AG04450 (cell line): Measurements from ENCODE around the gene KCNAB3. TPM values are rescaled to one million over a fixed set of nuclear protein-coding genes. Genes with fewer than 3 reads are reported as not detected.

ENCODE experiments used
- CTCF ChIA-PET: fragments of 300-600, 350-600 bp; formaldehyde crosslinking; extraction: SDS; loops from one replicate; lab custom pipeline; 2022; ENCODE audit warnings: antibody characterized with exemption, inconsistent platforms; lab: Charles Lee
- POLR2A ChIA-PET: fragments of 350-600 bp; formaldehyde crosslinking; extraction: SDS; loops from one replicate; lab custom pipeline; 2021; ENCODE audit warnings: antibody characterized with exemption, inconsistent platforms; lab: Yijun Ruan, JAX
- DNase-seq: peaks from one replicate; pipeline ENCODE4 v3.0.0-alpha.2; 2011; ENCODE audit warnings: low read depth, low spot score
- H3K27ac ChIP-seq: one replicate; pipeline ENCODE4 v1.5.1; 2012; ENCODE audit warnings: low read depth, low read length, control low read depth
- H3K27me3 ChIP-seq: one replicate; pipeline ENCODE4 v1.6.0; 2012; ENCODE audit warnings: low read length; ENCODE audit not compliant: control insufficient read depth, insufficient read depth
- H3K4me3 ChIP-seq: 2 replicates; pipeline ENCODE4 v1.5.1; 2011; ENCODE audit warnings: mild to moderate bottlenecking, low read depth, low read length, control low read depth
- H3K9me3 ChIP-seq: 2 replicates; pipeline ENCODE4 v1.5.1; 2012; ENCODE audit warnings: low read length; ENCODE audit not compliant: control insufficient read depth, insufficient read depth
- polyA plus RNA-seq: library from polyadenylated mRNA; depleted of rRNA; stranded (reverse); fragments of >200 nt; gene quantifications from 2 replicates; pipeline ENCODE4 v1.2.3, GENCODE V29; 2011
- TF ChIP-seq, protein P1 (sequence below): IDR thresholded peaks from 2 replicates; pipeline ENCODE4 v1.5.1; 2011; ENCODE audit warnings: low read depth, low read length, control low read depth, inconsistent platforms

Gene KCNAB3
- polyA plus RNA-seq, 1 experiment, result 2.2 TPM

DNA sequence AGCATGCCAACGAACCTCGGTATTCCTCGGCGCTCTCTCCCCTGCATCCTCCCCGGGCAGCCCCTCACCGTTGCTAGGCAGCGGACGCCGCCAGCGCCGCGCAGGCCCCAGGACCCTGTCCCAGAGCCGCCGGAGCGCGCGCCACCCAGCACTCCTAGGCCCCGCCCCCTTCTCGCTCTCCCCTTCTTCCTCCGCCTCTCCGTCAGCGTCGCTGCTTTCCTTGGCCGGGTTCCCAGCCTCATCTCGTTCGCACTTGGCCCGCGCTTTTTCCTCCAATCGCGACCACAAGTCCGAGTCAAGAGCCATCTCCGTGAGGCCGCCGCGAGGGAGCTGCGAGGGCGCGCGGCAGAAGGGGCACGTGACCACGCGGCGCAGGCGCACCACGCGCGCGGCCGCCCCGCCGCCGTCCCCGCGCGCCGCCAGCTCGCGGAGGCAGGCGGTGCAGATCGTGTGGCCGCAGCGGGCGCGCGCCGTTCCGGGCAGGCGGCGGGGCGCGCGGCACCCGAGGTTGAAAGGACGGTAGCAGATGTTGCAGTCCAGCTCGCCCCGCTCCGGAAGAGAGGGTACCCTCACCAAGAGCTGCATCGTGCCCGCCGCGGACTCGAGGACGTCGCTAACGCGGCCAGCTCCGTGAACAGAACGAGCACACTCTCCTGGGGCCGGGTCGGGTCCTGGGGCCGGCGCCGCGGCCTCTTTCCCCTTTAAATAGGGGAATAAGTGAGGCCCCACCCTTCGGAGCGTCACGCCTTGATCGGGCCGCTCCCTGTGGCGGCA is 13.9 kb downstream of the KCNAB3 start, which contains the start of gene RNF227:
TSS of gene RNF227 (minus strand) at position 679 of the 774 bp plus-strand sequence. CDS start at position 585, 94 bp downstream.
- DNase-seq, result peak; percentile 92
- Histone ChIP-seq H3K27ac (peak within 1 kb of the TSS; percentile 89), H3K27me3 (no peaks in the 10 kb centered on the region), H3K4me3 (peak within 1 kb of the TSS; percentile 74), H3K9me3 (peaks cover 7% of the 10 kb centered on the region; the same call in 1 of the 2 replicates)
- POLR2A ChIA-PET, result interaction anchor here (1.0 to 2.0 kb wide), 7 partner anchors 9 to 126 kb away, joined by 3 to 15 read pairs (median 6); partner anchors contain the start of genes CNTROB, KCNAB3, NAA38 and TRAPPC1
- CTCF ChIA-PET, result interaction anchor here (0.6 to 2.6 kb wide), 8 partner anchors 15 to 158 kb away, joined by 3 to 14 read pairs (median 5); partner anchors contain the start of genes CNTROB and TRAPPC1
- TF ChIP-seq, protein P1, sequence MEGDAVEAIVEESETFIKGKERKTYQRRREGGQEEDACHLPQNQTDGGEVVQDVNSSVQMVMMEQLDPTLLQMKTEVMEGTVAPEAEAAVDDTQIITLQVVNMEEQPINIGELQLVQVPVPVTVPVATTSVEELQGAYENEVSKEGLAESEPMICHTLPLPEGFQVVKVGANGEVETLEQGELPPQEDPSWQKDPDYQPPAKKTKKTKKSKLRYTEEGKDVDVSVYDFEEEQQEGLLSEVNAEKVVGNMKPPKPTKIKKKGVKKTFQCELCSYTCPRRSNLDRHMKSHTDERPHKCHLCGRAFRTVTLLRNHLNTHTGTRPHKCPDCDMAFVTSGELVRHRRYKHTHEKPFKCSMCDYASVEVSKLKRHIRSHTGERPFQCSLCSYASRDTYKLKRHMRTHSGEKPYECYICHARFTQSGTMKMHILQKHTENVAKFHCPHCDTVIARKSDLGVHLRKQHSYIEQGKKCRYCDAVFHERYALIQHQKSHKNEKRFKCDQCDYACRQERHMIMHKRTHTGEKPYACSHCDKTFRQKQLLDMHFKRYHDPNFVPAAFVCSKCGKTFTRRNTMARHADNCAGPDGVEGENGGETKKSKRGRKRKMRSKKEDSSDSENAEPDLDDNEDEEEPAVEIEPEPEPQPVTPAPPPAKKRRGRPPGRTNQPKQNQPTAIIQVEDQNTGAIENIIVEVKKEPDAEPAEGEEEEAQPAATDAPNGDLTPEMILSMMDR, result no peak

DNA sequence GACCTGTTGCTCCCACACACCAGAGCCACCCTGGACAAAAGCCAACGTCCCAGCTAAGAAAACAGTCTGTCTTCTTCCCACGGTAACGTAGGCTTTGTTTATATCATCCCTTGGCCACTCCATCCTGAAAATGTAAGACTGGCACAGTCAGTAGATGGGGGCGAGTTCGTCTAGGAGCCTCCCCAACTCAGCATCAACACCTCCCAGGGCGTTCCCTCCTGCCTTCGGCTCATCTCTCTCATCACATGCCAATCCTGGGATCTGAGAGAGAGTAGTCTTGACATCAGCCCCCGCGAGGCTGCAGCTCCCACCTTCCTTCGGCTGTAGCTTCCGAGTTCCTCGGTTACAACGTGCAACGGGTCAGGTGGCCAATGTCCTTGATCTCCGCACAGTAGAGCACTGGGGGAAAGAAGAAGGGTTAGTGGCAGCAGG is 14.5 kb downstream of the KCNAB3 start:
- no peak for DNase-seq
- ChIA-PET CTCF (interaction anchor here (0.9 to 2.6 kb wide), 5 partner anchors 17 to 142 kb away, joined by 3 to 14 read pairs (median 5); partner anchors contain the start of genes CNTROB and TRAPPC1), POLR2A (interaction anchor here (1.0 to 2.0 kb wide), 6 partner anchors 9 to 126 kb away, joined by 3 to 15 read pairs (median 6); partner anchors contain the start of genes CNTROB, KCNAB3 and TRAPPC1)
- no peaks in the 10 kb centered on the region for H3K27me3 ChIP-seq
- H3K4me3 ChIP-seq, result peak overlapping the region; percentile 74
- H3K9me3 ChIP-seq, result peaks cover 7% of the 10 kb centered on the region; the same call in 1 of the 2 replicates
- H3K27ac ChIP-seq, result peak overlapping the region; percentile 70
- TF ChIP-seq, protein P1, result no peak

DNA sequence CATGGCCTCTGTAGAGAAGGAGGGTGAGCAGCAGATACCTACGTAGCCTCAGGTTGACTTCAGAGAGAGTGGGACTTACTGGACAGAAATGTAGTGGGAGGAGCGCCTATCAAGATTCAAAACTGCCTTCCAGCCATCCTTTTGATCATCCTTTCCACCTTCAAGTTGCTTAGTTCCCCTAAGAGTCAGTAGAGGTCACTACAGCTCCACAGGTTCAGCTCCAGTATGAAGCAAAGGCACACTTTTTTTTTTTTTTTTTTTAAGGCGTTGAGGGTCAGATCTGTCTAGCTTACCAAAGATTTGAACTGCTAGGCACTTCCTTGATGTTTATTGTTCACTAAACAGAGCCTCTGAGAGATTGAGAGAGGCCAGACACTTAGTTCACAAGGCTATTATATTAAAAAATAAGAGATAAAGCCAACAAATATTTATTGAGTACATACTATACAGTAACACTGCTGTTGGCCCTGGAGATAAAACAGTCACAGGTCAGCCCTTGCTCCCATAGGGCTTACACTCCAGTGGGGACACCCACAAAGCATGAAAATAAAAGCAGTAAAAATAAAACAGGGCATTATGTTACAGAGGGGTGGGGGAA is 16.6 kb downstream of the KCNAB3 start:
- ChIA-PET CTCF (interaction anchor here (0.6 to 4.2 kb wide), 17 partner anchors 16 to 206 kb away, joined by 3 to 46 read pairs (median 4); partner anchors contain the start of gene ALOXE3), POLR2A (interaction anchor here (0.6 to 1.0 kb wide), 3 partner anchors 75 to 144 kb away, joined by 3 to 5 read pairs (median 4); no protein-coding TSS in a partner anchor)
- H3K27me3 ChIP-seq, result no peaks in the 10 kb centered on the region
- H3K9me3 ChIP-seq, result peaks cover 7% of the 10 kb centered on the region; the same call in 1 of the 2 replicates
- no peak overlapping the region for H3K4me3 ChIP-seq
- TF ChIP-seq, protein P1, result peak; percentile 84
- H3K27ac ChIP-seq, result no peak overlapping the region
- peak; percentile 64 for DNase-seq

DNA sequence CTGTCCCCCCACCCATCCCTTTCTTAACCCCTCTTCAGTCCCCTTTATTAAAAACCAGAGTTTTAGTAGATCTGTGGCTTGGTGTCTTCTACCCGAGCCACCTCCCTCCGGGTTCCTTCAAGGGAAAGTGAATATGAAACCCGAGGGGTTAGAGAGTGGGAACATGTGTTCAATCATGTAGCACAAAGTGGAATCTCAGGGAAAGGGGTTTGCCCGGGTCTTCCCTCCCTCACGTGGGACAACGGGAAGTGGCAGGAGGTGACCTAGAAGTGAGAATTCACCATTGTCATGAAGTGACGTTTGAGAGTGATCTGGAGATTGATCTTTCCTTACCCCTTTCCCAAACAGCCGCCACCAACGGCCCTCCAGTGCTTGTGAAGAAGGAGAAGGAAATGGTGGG is 18.5 kb downstream of the KCNAB3 start:
- TF ChIP-seq, protein P1, result no peak
- POLR2A ChIA-PET, result no interaction called here
- H3K9me3 ChIP-seq, result peaks cover 2% of the 10 kb centered on the region; the same call in 1 of the 2 replicates
- H3K27me3 ChIP-seq, result no peaks in the 10 kb centered on the region
- CTCF ChIA-PET, result interaction anchor here (0.7 to 4.2 kb wide), 4 partner anchors 33 to 131 kb away, joined by 3 to 46 read pairs (median 31); no protein-coding TSS in a partner anchor
- H3K4me3 ChIP-seq, result no peak overlapping the region
- no peak for DNase-seq
- no peak overlapping the region for H3K27ac ChIP-seq
